GM12878 (cell line): Measurements from ENCODE around the gene SPIN1. TPM values are rescaled to one million over a fixed set of nuclear protein-coding genes. Genes with fewer than 3 reads are reported as not detected.

ENCODE experiments used
- ATAC-seq: fragments of 200-7000 bp; cut with Tn5 transposase; 3 replicates; pipeline ENCODE4 v1.9.1; 2020; ENCODE audit warnings: mild to moderate bottlenecking, moderate library complexity
- BruUV-seq: library from RNA; stranded (reverse); fragments of 400-500 nt; replicated peaks from 2 replicates; lab custom pipeline; 2021; lab: Mats Ljungman, UMichigan
- CTCF ChIA-PET: fragments of 300-600 bp; sonication (Branson Sonifier 250); formaldehyde crosslinking; extraction: SDS; loops from one replicate; lab custom pipeline; 2021; ENCODE audit warnings: inconsistent platforms; lab: Yijun Ruan, JAX
- POLR2A ChIA-PET: fragments of 350-600 bp; formaldehyde crosslinking; extraction: SDS; loops from one replicate; lab custom pipeline; 2021; ENCODE audit warnings: inconsistent platforms; lab: Charles Lee
- RAD21 ChIA-PET: fragments of 300-600 bp; sonication (Branson Sonifier 250); formaldehyde crosslinking; loops from one replicate; lab custom pipeline; 2023; ENCODE audit warnings: antibody characterized with exemption; ENCODE audit not compliant: unreplicated experiment; lab: Charles Lee
- SMC1A ChIA-PET: fragments of 300-600 bp; sonication (Branson Sonifier 250); formaldehyde crosslinking; loops from one replicate; lab custom pipeline; 2023; ENCODE audit not compliant: unreplicated experiment, uncharacterized antibody; lab: Charles Lee
- DNase-seq: peaks from one replicate; pipeline ENCODE4 v3.0.0-alpha.2; 2011; ENCODE audit warnings: low read depth, low spot score
- FAIRE-seq: peaks from 3 replicates; lab custom pipeline; 2011; peaks lifted over from hg19 to GRCh38; lab: Jason Lieb, UNC
- H2AFZ ChIP-seq: 2 replicates; pipeline ENCODE4 v1.6.0; 2011; ENCODE audit warnings: low read depth, low read length, control low read depth; ENCODE audit not compliant: control insufficient read depth
- H3K27ac ChIP-seq: 2 replicates; pipeline ENCODE4 v1.5.1; 2011; ENCODE audit warnings: control low read depth; ENCODE audit not compliant: control insufficient read depth, insufficient read depth
- H3K27me3 ChIP-seq, 2 experiments: replicated peaks in 1 of 2; 2 replicates each; pipeline versions ENCODE4 v1.6.0 to v1.6.1; 2011; ENCODE audit warnings: low read length in 1 of 2; ENCODE audit not compliant: control insufficient read depth in 2 of 2, insufficient read depth in 2 of 2
- H3K36me3 ChIP-seq, 2 experiments: 2 replicates each; pipeline ENCODE4 v1.5.1; 2011; ENCODE audit warnings: low read length in 1 of 2; ENCODE audit not compliant: control insufficient read depth in 2 of 2, insufficient read depth in 2 of 2
- H3K4me1 ChIP-seq: 2 replicates; pipeline ENCODE4 v1.6.1; 2011; ENCODE audit warnings: mild to moderate bottlenecking, low read length, moderate library complexity, mixed read lengths; ENCODE audit not compliant: control insufficient read depth, insufficient read depth
- H3K4me2 ChIP-seq: 2 replicates; pipeline ENCODE4 v1.6.0; 2011; ENCODE audit warnings: control low read depth; ENCODE audit not compliant: control insufficient read depth, insufficient read depth
- H3K4me3 ChIP-seq: fragments of 200-600 bp; sonication (generic); 2 replicates; pipeline ENCODE4 v1.5.1; 2016
- H3K79me2 ChIP-seq: 2 replicates; pipeline ENCODE4 v1.6.0; 2011; ENCODE audit warnings: low read length; ENCODE audit not compliant: control insufficient read depth, insufficient read depth
- H3K9ac ChIP-seq: 2 replicates; pipeline ENCODE4 v1.8.0; 2011; ENCODE audit warnings: low read length, control low read depth, mixed read lengths; ENCODE audit not compliant: control insufficient read depth, insufficient read depth
- H3K9me3 ChIP-seq: replicated peaks from 3 replicates; pipeline ENCODE4 v1.5.1; 2011; ENCODE audit warnings: mild to moderate bottlenecking, low read length; ENCODE audit not compliant: control insufficient read depth, insufficient read depth
- H4K20me1 ChIP-seq: 2 replicates; pipeline ENCODE4 v1.6.0; 2011; ENCODE audit not compliant: control insufficient read depth, insufficient read depth
- BCLAF1 ChIP-seq: fragments of 450-650 bp; IDR thresholded peaks from 2 replicates; pipeline ENCODE4 v1.6.1; 2017; ENCODE audit warnings: antibody characterized with exemption, mild to moderate bottlenecking, moderate library complexity
- CBFB ChIP-seq: IDR thresholded peaks from 2 replicates; pipeline ENCODE4 v1.6.1; 2016; ENCODE audit warnings: antibody characterized with exemption, low read depth
- CHD4 ChIP-seq: fragments of 200-600 bp; sonication (generic); IDR thresholded peaks from 2 replicates; pipeline ENCODE4 v1.6.1; 2016; ENCODE audit warnings: mild to moderate bottlenecking
- ESRRA ChIP-seq: IDR thresholded peaks from 2 replicates; pipeline ENCODE4 v1.6.1; 2012; ENCODE audit warnings: mild to moderate bottlenecking, low read length, improper control_type of control experiment
- HDAC6 ChIP-seq: fragments of 200-600 bp; sonication (generic); IDR thresholded peaks from one replicate; pipeline ENCODE4 v1.8.0; 2017; ENCODE audit warnings: antibody characterized with exemption; ENCODE audit not compliant: unreplicated experiment
- KLF5 ChIP-seq: fragments of 450-650 bp; IDR thresholded peaks from 2 replicates; pipeline ENCODE4 v1.6.1; 2014; ENCODE audit warnings: mild to moderate bottlenecking; ENCODE audit not compliant: partially characterized antibody
- MAX ChIP-seq: IDR thresholded peaks from 2 replicates; pipeline ENCODE4 v1.6.1; 2012; ENCODE audit warnings: low read depth, low read length, improper control_type of control experiment
- SIX5 ChIP-seq: IDR thresholded peaks from 2 replicates; pipeline ENCODE4 v1.6.1; 2011; ENCODE audit warnings: mild to moderate bottlenecking, low read depth, low read length, moderate library complexity; ENCODE audit not compliant: severe bottlenecking
- SUZ12 ChIP-seq: fragments of 200-600 bp; sonication (generic); IDR thresholded peaks from one replicate; pipeline ENCODE4 v1.6.1; 2018; ENCODE audit warnings: antibody characterized with exemption, mild to moderate bottlenecking; ENCODE audit not compliant: unreplicated experiment
- WGBS: methylation state at CpG from one replicate; pipeline ENCODE4 v1.1.6; 2016; ENCODE audit warnings: low lambda C conversion rate; ENCODE audit not compliant: insufficient replicate concordance, insufficient coverage; ENCODE audit errors: missing lambda C conversion rate; 5-methylcytosine and 5-hydroxymethylcytosine counted together
- in situ Hi-C: fragments of 300-500 bp; cut with MboI; formaldehyde crosslinking; loops from 9 replicates; pipeline ENCODE4 v1.14.3; 2018; ENCODE audit warnings: mixed read lengths
- intact Hi-C: fragments of 100-400 bp; cut with micrococcal nuclease; formaldehyde crosslinking; loops from one replicate; pipeline ENCODE4 v1.14.2; 2022; ENCODE audit not compliant: unreplicated experiment
- polyA plus RNA-seq, 11 experiments: library from polyadenylated mRNA; depleted of rRNA in 4 of 11; unstranded in 6 of 11; stranded (reverse) in 5 of 11; fragments of >200 nt; fragmentation: Nextera tagmentation in 4 of 11; fragmentation: Illumina TruSeq in 1 of 11; extraction: Ambion mirVana in 4 of 11; extraction: Trizol in 1 of 11; gene quantifications; 1 replicate in 1 of 11; 2 replicates in 10 of 11; pipeline versions ENCODE4 v1.2.1 to v1.2.3, GENCODE V29; 2011 to 2016; ENCODE audit warnings: inconsistent platforms in 2 of 11, missing spikeins in 2 of 11, low read depth in 1 of 11
- total RNA-seq, 4 experiments: library from RNA; depleted of rRNA in 3 of 4; stranded (reverse); fragments of >200 nt in 3 of 4; fragmentation: Illumina TruSeq in 1 of 4; extraction: Trizol in 1 of 4; gene quantifications; 2 replicates each; pipeline versions ENCODE4 v1.2.1 to v1.2.3, GENCODE V29; 2013 to 2021

SPIN1 gene
- total and polyA plus RNA-seq, 10 of the 15 experiments (the other 5 are each of a cell fraction or from before 2014, with no cell fraction given): 6.6 to 30.3 (median 17.1) TPM

GRCh38 chr9:88388886-88389605 is 802 bp downstream of the SPIN1 start (continued):
- TF ChIP-seq MAX: no peak

GRCh38 chr9:88390371-88390990 is 2.2 kb downstream of the SPIN1 start:
- FAIRE-seq (no peak), DNase-seq (no peak), ATAC-seq (no peak)
- H3K79me2 ChIP-seq: peaks cover 11% of the 10 kb centered on the region
- no peak overlapping the region for H3K4me3 ChIP-seq
- TF ChIP-seq BCLAF1: no peak
- TF ChIP-seq KLF5: no peak
- no peak for TF ChIP-seq CHD4
- no peak for TF ChIP-seq HDAC6
- TF ChIP-seq SUZ12: no peak
- no peak for TF ChIP-seq CBFB
- no peak for TF ChIP-seq ESRRA
- no peak for TF ChIP-seq SIX5
- H3K27me3 ChIP-seq: no peaks in the 10 kb centered on the region
- in situ Hi-C loops: no loop called here
- no peak overlapping the region for H3K9ac ChIP-seq
- H3K9me3 ChIP-seq: no peaks in the 10 kb centered on the region
- ChIA-PET RAD21 (no interaction called here), CTCF (no interaction called here), SMC1A (interaction anchor here (0.9 to 1.1 kb wide), 3 partner anchors 43 to 97 kb away, joined by 3 to 4 read pairs (median 4); no protein-coding TSS in a partner anchor), POLR2A (interaction anchor here (0.6 kb wide), 1 partner anchor 98 kb away, joined by 5 read pairs; no protein-coding TSS in a partner anchor)
- no peaks in the 10 kb centered on the region; a peak in 1 of 4 replicates for H3K36me3 ChIP-seq
- peak overlapping the region; percentile 77 for H3K4me2 ChIP-seq
- whole genome bisulfite sequencing: 75% methylated on average over 3 of the region's 3 CpGs
- BruUV-seq: no TSS peak
- H2AFZ ChIP-seq: no peak overlapping the region
- intact Hi-C loops: no loop called here
- H3K27ac ChIP-seq: no peak overlapping the region
- H4K20me1 ChIP-seq: no peaks in the 10 kb centered on the region
- H3K4me1 ChIP-seq: peaks cover 25% of the 10 kb centered on the region
